Endodermal cell (in vitro differentiated cells): ENCODE data around the gene ALPK1. TPM values are rescaled to one million over a fixed set of nuclear protein-coding genes. Genes with fewer than 3 reads are reported as not detected.

ENCODE experiments used
- DNase-seq: peaks from one replicate; pipeline ENCODE4 v3.0.0-alpha.2; 2017
- H3K27ac ChIP-seq: 2 replicates; pipeline ENCODE4 v1.5.1; 2013; ENCODE audit warnings: mild to moderate bottlenecking, low read depth, low read length, moderate library complexity
- H3K27me3 ChIP-seq: 2 replicates; pipeline ENCODE4 v1.6.1; 2013; ENCODE audit warnings: mild to moderate bottlenecking, low read length, moderate library complexity; ENCODE audit not compliant: insufficient read depth, control insufficient read depth, poor library complexity, severe bottlenecking
- H3K36me3 ChIP-seq: 2 replicates; pipeline ENCODE4 v1.7.0; 2013; ENCODE audit warnings: mild to moderate bottlenecking, low read length, moderate library complexity; ENCODE audit not compliant: control insufficient read depth, insufficient read depth
- H3K4me1 ChIP-seq: one replicate; pipeline ENCODE4 v1.7.0; 2013; ENCODE audit warnings: low read length; ENCODE audit not compliant: control insufficient read depth, insufficient read depth
- H3K4me3 ChIP-seq: 2 replicates; pipeline ENCODE4 v1.5.1; 2013; ENCODE audit warnings: mild to moderate bottlenecking, low read length, moderate library complexity
- H3K9ac ChIP-seq: 2 replicates; pipeline ENCODE4 v1.6.1; 2013; ENCODE audit warnings: mild to moderate bottlenecking, low read length, moderate library complexity; ENCODE audit not compliant: poor library complexity, severe bottlenecking; ENCODE audit errors: extremely low read depth
- H3K9me3 ChIP-seq: 2 replicates; pipeline ENCODE4 v1.6.1; 2013; ENCODE audit warnings: mild to moderate bottlenecking, low read length, moderate library complexity; ENCODE audit not compliant: control insufficient read depth
- H3K27ac Mint-ChIP-seq: 2 replicates; pipeline ENCODE4 v1.8.0; 2020; ENCODE audit warnings: mixed read lengths
- H3K27me3 Mint-ChIP-seq: 2 replicates; pipeline ENCODE4 v1.8.0; 2021; ENCODE audit warnings: mild to moderate bottlenecking, mixed read lengths; ENCODE audit not compliant: insufficient read depth
- H3K36me3 Mint-ChIP-seq: 2 replicates; pipeline ENCODE4 v1.8.0; 2020; ENCODE audit warnings: low read depth, mixed read lengths
- H3K4me1 Mint-ChIP-seq: 2 replicates; pipeline ENCODE4 v1.8.0; 2020; ENCODE audit warnings: mixed read lengths
- H3K4me3 Mint-ChIP-seq: 2 replicates; pipeline ENCODE4 v1.8.0; 2020; ENCODE audit warnings: mild to moderate bottlenecking, moderate library complexity, mixed read lengths
- H3K9me3 Mint-ChIP-seq: 2 replicates; pipeline ENCODE4 v1.8.0; 2020; ENCODE audit warnings: mild to moderate bottlenecking, mixed read lengths
- WGBS, 2 experiments: methylation state at CpG; one replicate each; pipeline versions ENCODE4 v1.1.5 to v1.1.7; 2013; ENCODE audit warnings: missing lambda C conversion rate in 2 of 2, mixed read lengths in 1 of 2; ENCODE audit not compliant: insufficient coverage in 1 of 2, insufficient read length in 1 of 2; 5-methylcytosine and 5-hydroxymethylcytosine counted together
- total RNA-seq, 2 donors: library from RNA; stranded (reverse); fragmentation: NEBNext Ultra II Directional in 1 of 2; extraction: Animal tissue kit (Norgen Biotek cat#: 25700) in 1 of 2; gene quantifications; 2 replicates in 1 of 2; 3 replicates in 1 of 2; pipeline ENCODE4 v1.2.1, GENCODE V29; 2021
- TF ChIP-seq, protein P1 (sequence below): fragments of 200-600 bp; sonication (generic); conservative IDR thresholded peaks from 2 replicates; pipeline ENCODE4 v1.5.0; 2021; ENCODE audit warnings: antibody characterized with exemption, mild to moderate bottlenecking

ALPK1 gene
- total RNA-seq, 2 donors from 2014 or later = 0.24 to 0.44 TPM

DNA sequence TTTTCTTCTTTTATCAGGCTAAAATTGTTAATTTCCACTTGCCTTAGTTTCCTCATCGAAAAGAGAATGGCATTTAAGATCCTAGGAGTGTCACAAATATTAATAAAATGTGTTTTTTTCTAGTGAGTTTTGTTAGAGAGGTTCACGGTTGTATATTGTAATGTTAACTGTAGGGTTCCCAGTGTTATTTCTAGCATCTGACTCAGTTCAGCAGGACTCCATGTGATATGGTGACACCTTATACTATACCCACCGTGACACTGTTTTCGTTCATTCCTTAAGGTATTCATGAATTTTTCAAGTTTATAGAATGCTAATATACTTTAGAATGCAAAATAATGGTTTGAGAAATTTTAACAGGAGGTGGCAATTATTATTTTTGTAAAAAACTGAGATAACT is 128.7 kb downstream of the ALPK1 start:
- Mint-ChIP-seq H3K9me3 (no peaks in the 10 kb centered on the region), H3K36me3 (no peaks in the 10 kb centered on the region), H3K4me3 (no peak overlapping the region), H3K4me1 (peaks cover 2% of the 10 kb centered on the region), H3K27ac (no peak overlapping the region), H3K27me3 (peaks cover 13% of the 10 kb centered on the region)
- no peak overlapping the region for H3K4me3 ChIP-seq
- H3K9ac ChIP-seq = no peak overlapping the region
- no peaks in the 10 kb centered on the region for H3K9me3 ChIP-seq
- peaks cover 4% of the 10 kb centered on the region for H3K27me3 ChIP-seq
- no peak overlapping the region for H3K27ac ChIP-seq
- no peak for DNase-seq
- TF ChIP-seq, protein P1, sequence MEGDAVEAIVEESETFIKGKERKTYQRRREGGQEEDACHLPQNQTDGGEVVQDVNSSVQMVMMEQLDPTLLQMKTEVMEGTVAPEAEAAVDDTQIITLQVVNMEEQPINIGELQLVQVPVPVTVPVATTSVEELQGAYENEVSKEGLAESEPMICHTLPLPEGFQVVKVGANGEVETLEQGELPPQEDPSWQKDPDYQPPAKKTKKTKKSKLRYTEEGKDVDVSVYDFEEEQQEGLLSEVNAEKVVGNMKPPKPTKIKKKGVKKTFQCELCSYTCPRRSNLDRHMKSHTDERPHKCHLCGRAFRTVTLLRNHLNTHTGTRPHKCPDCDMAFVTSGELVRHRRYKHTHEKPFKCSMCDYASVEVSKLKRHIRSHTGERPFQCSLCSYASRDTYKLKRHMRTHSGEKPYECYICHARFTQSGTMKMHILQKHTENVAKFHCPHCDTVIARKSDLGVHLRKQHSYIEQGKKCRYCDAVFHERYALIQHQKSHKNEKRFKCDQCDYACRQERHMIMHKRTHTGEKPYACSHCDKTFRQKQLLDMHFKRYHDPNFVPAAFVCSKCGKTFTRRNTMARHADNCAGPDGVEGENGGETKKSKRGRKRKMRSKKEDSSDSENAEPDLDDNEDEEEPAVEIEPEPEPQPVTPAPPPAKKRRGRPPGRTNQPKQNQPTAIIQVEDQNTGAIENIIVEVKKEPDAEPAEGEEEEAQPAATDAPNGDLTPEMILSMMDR = no peak
- WGBS, 2 experiments = 83 to 100% methylated on average over 1 to 3 of the region's 4 CpGs
- no peaks in the 10 kb centered on the region for H3K36me3 ChIP-seq
- H3K4me1 ChIP-seq = no peaks in the 10 kb centered on the region

DNA sequence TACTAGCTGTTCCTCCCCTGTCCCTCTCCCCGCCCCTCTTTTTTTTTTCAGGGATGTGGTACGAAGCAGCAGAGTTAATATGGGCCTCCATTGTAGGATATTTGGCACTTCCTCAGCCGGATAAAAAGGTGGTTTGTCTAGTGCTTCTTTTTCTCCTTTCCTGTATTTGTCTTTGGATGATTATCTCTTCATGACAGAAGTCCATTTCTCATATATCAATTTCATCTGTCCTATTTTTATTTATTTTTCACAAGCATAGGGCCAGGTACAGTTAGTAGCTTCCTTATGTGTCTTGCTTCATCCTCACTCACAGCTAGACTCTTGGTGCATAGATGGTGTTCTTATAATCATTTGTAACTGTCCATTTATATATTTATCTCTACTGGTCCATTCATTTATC is 129.2 kb downstream of the ALPK1 start:
- no peak for DNase-seq
- H3K9me3 Mint-ChIP-seq = no peaks in the 10 kb centered on the region
- no peaks in the 10 kb centered on the region for H3K36me3 Mint-ChIP-seq
- no peak overlapping the region for H3K4me3 ChIP-seq
- no peak overlapping the region for H3K27ac ChIP-seq
- peaks cover 19% of the 10 kb centered on the region for H3K27me3 Mint-ChIP-seq
- no peaks in the 10 kb centered on the region for H3K4me1 ChIP-seq
- TF ChIP-seq, protein P1 = no peak
- no peak overlapping the region for H3K9ac ChIP-seq
- H3K27ac Mint-ChIP-seq = no peak overlapping the region
- 92% methylated on average over 3 of the region's 3 CpGs; no CpG with 5 or more reads in 1 of the 2 experiments for WGBS, 2 experiments
- H3K9me3 ChIP-seq = no peaks in the 10 kb centered on the region
- H3K27me3 ChIP-seq = peaks cover 10% of the 10 kb centered on the region
- peaks cover 2% of the 10 kb centered on the region for H3K4me1 Mint-ChIP-seq
- H3K36me3 ChIP-seq = no peaks in the 10 kb centered on the region
- no peak overlapping the region for H3K4me3 Mint-ChIP-seq

DNA sequence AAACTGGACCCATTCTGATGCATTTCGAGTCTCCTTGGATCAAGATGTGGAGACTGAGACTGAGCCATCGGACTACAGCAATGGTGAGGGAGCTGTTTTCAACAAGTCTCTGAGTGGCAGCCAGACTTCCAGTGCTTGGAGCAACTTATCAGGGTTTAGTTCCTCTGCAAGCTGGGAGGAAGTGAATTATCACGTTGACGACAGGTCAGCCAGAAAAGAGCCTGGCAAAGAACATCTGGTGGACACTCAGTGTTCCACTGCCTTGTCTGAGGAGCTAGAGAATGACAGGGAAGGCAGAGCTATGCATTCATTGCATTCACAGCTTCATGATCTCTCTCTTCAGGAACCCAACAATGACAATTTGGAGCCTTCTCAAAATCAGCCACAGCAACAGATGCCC is 134.0 kb downstream of the ALPK1 start:
- Mint-ChIP-seq H3K4me1 (no peaks in the 10 kb centered on the region), H3K27ac (no peak overlapping the region), H3K9me3 (no peaks in the 10 kb centered on the region), H3K36me3 (no peaks in the 10 kb centered on the region), H3K4me3 (no peak overlapping the region), H3K27me3 (peaks cover 21% of the 10 kb centered on the region)
- H3K4me3 ChIP-seq = no peak overlapping the region
- H3K4me1 ChIP-seq = no peaks in the 10 kb centered on the region
- TF ChIP-seq, protein P1 = no peak
- H3K27me3 ChIP-seq = peaks cover 13% of the 10 kb centered on the region
- H3K27ac ChIP-seq = no peak overlapping the region
- no peaks in the 10 kb centered on the region for H3K9me3 ChIP-seq
- 83 to 97% methylated on average over 4 of the region's 4 CpGs for WGBS, 2 experiments
- no peak overlapping the region for H3K9ac ChIP-seq
- DNase-seq = no peak
- H3K36me3 ChIP-seq = no peaks in the 10 kb centered on the region
